ENCODE results near the gene NCOA1. TPM values are rescaled to one million over a fixed set of nuclear protein-coding genes. Genes with fewer than 3 reads are reported as not detected.

NCOA1 gene
- total and polyA plus RNA-seq, 2 of the 4 experiments (the other 2 are of a cell fraction), result 6.7 to 11.3 TPM

GRCh38 chr2:24785671-24786321, 294.7 kb downstream of the NCOA1 start:
- WGBS, 2 experiments (ENCODE audit: extremely low coverage in 2 of 2, insufficient read length in 1 of 2), result 93% methylated on average over 5 of the region's 6 CpGs; no CpG with 5 or more reads in 1 of the 2 experiments
- ATAC-seq (ENCODE audit: low read depth), result no peak
- no TSS peak for BruUV-seq (replicated peaks)

More at GRCh38 chr2:24785671-24786321, 294.7 kb downstream of the NCOA1 start:
- no peak overlapping the region for H3K4ac ChIP-seq (ENCODE audit: low read depth, low read length)
- no peak overlapping the region for H3K4me2 ChIP-seq (ENCODE audit: low read depth, low read length)
- CTCF ChIA-PET, result no interaction called here
- no peak overlapping the region for H4K5ac ChIP-seq (ENCODE audit: low read depth, low read length)
- no peak overlapping the region for H2BK20ac ChIP-seq (ENCODE audit: low read depth, low read length)
- no peak overlapping the region for H2AFZ ChIP-seq (replicated peaks; ENCODE audit: low read length, poor library complexity)
- no peak overlapping the region for H4K8ac ChIP-seq (ENCODE audit: low read depth in 2 of 2, low read length in 2 of 2)
- no peak overlapping the region for H2BK15ac ChIP-seq (ENCODE audit: low read depth, low read length)
- H2BK120ac ChIP-seq (ENCODE audit: low read depth, low read length), result no peak overlapping the region
- no peaks in the 10 kb centered on the region for H3K79me1 ChIP-seq (ENCODE audit: low read depth in 1 of 2, low read length in 2 of 2)
- H3K23ac ChIP-seq (ENCODE audit: low read depth, low read length), result no peak overlapping the region
- in situ Hi-C loops (cut with MboI; ENCODE audit: low sequenced_read_pairs), result no loop called here
- no peak overlapping the region for H2BK5ac ChIP-seq (ENCODE audit: low read depth, low read length, poor library complexity, severe bottlenecking)
- H2AK5ac ChIP-seq (ENCODE audit: low read depth, low read length), result no peak overlapping the region
- no peak overlapping the region for H3K9ac ChIP-seq (ENCODE audit: low read depth, low read length)
- no peak overlapping the region for H3K18ac ChIP-seq (ENCODE audit: low read depth, low read length)
- intact Hi-C loops (cut with micrococcal nuclease), result no loop called here
- H3K14ac ChIP-seq (replicated peaks; ENCODE audit: low read depth, low read length), result no peak overlapping the region
- TF ChIP-seq CEBPB (IDR thresholded peaks at IDR 0.05; ENCODE audit: low read depth, low read length), result no peak
- no peak for TF ChIP-seq NFE2L2 (IDR thresholded peaks at IDR 0.05; ENCODE audit: low read depth, low read length)
- TF ChIP-seq USF2 (IDR thresholded peaks at IDR 0.05; ENCODE audit: low read depth, low read length), result no peak
- TF ChIP-seq SMC3 (IDR thresholded peaks at IDR 0.05; ENCODE audit: low read depth, low read length), result no peak
- H3K9me1 ChIP-seq (ENCODE audit: insufficient read depth, low read length), result no peaks in the 10 kb centered on the region
- H3K36me3 ChIP-seq (ENCODE audit: control insufficient read depth, insufficient read depth, low read length), result no peaks in the 10 kb centered on the region
- no peaks in the 10 kb centered on the region for H4K20me1 ChIP-seq (ENCODE audit: insufficient read depth, low read length)
- no peak overlapping the region for H4K91ac ChIP-seq (ENCODE audit: insufficient read depth, low read depth, low read length)
- no peak overlapping the region for H3K27ac ChIP-seq (ENCODE audit: insufficient read depth, low read length)
- no peaks in the 10 kb centered on the region for H3K4me1 ChIP-seq (ENCODE audit: control insufficient read depth, insufficient read depth, low read length)
- H3K56ac ChIP-seq (ENCODE audit: extremely low read depth, insufficient read depth, low read length), result no peak overlapping the region
- DNase-seq, result no peak
- H2AK9ac ChIP-seq (replicated peaks; ENCODE audit: low read depth, low read length, poor library complexity), result no peak overlapping the region
- no peaks in the 10 kb centered on the region; the same call in 1 of the 2 replicates for H3K9me3 ChIP-seq (ENCODE audit: control insufficient read depth, insufficient read depth, low read length)
- POLR2A ChIA-PET (ENCODE audit: unreplicated experiment), result no interaction called here
- no peaks in the 10 kb centered on the region for H3K27me3 ChIP-seq (ENCODE audit: control insufficient read depth, insufficient read depth, low read length)
- no peak overlapping the region for H3K4me3 ChIP-seq (ENCODE audit: insufficient read depth, low read depth, low read length)
- dilution Hi-C loops (cut with HindIII; ENCODE audit: low sequenced_read_pairs, unreplicated experiment), result no loop called here

Data from IMR-90 (cell line).